PFSK-1 (cell line): ENCODE data around the gene DOLK.

Experiments used
- FOXP2 ChIP-seq: optimal IDR thresholded peaks from 2 replicates; pipeline ENCODE3; 2011; ENCODE audit warnings: borderline replicate concordance, control low read depth, inconsistent platforms; ENCODE audit not compliant: insufficient read depth; ENCODE audit errors: extremely low read length, extremely low read depth
- POLR2AphosphoS5 ChIP-seq: IDR thresholded peaks from 2 replicates; pipeline ENCODE4 v1.6.1; 2012; ENCODE audit warnings: low read depth, mild to moderate bottlenecking, control low read depth, low read length, moderate library complexity
- REST ChIP-seq, 2 experiments: IDR thresholded peaks; 2 replicates each; pipeline versions ENCODE4 v1.6.1 to v1.8.0; 2011 to 2012; ENCODE audit warnings: low read depth in 2 of 2, low read length in 2 of 2, control low read depth in 1 of 2, inconsistent platforms in 1 of 2, mild to moderate bottlenecking in 1 of 2, moderate library complexity in 1 of 2; ENCODE audit not compliant: insufficient read depth in 1 of 2
- SIN3A ChIP-seq: IDR thresholded peaks from 2 replicates; pipeline ENCODE4 v1.6.1; 2012; ENCODE audit warnings: mild to moderate bottlenecking, low read length, moderate library complexity, borderline replicate concordance; ENCODE audit not compliant: insufficient read depth
- TAF1 ChIP-seq: IDR thresholded peaks from 2 replicates; pipeline ENCODE4 v1.6.1; 2012; ENCODE audit warnings: low read length, control low read depth, borderline replicate concordance; ENCODE audit not compliant: insufficient read depth

Gene DOLK

GRCh38 chr9:128937310-128938165 lies 9.9 kb downstream of the DOLK start:
- TF ChIP-seq SIN3A = no peak
- no peak for TF ChIP-seq TAF1
- no peak for TF ChIP-seq REST (IDR thresholded peaks at IDR 0.05; ENCODE audit: insufficient read depth in 1 of 2, low read depth in 2 of 2, low read length in 2 of 2)
- TF ChIP-seq POLR2AphosphoS5 = no peak
- TF ChIP-seq FOXP2 = no peak

DNA sequence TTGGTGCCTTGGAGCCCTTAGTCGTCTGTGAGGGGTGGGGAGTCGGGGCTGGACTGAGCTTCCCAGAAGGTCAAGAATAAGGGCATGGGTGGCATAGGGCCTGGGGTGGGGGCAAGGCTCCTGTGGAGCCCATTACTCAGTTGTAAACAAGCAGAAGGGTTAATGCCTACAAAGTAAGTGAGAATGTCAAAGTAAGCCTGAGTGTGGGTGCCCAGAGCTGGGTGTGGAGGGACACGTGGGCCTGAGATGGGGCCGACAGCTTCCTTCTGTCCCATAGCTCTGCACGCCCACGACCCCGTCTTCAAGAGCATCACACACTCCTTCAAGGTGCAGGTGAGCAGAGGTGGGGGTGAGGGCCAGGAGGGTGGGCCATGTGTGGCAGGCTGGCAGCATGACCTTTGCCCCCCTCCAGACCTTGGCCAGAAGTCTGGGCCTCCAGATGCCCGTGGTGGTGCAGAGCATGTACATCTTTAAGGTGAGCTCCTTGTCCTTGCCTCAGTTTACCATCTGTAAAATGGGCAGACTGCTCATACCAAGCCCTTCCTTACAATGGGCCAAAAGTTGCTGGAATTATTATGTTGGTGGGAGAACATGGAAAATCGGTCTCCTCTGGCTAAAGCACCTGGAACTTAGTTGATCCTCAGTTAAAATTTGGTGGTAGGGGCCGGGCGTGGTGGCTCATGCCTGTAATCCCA lies 11.1 kb downstream of the DOLK start:
- TF ChIP-seq TAF1 = no peak
- no peak for TF ChIP-seq POLR2AphosphoS5
- TF ChIP-seq FOXP2 = no peak
- TF ChIP-seq REST (IDR thresholded peaks at IDR 0.05; ENCODE audit: insufficient read depth in 1 of 2, low read depth in 2 of 2, low read length in 2 of 2) = no peak

GRCh38 chr9:128933731-128934130 lies 13.7 kb downstream of the DOLK start:
- TF ChIP-seq SIN3A = no peak
- TF ChIP-seq REST (IDR thresholded peaks at IDR 0.05; ENCODE audit: insufficient read depth in 1 of 2, low read depth in 2 of 2, low read length in 2 of 2) = no peak
- TF ChIP-seq TAF1 = no peak
- TF ChIP-seq FOXP2 = no peak
- TF ChIP-seq POLR2AphosphoS5 = no peak

- no peak for TF ChIP-seq POLR2AphosphoS5
- TF ChIP-seq TAF1 = no peak
- no peak for TF ChIP-seq REST (IDR thresholded peaks at IDR 0.05; ENCODE audit: insufficient read depth in 1 of 2, low read depth in 2 of 2, low read length in 2 of 2)
- TF ChIP-seq FOXP2 = no peak
- TF ChIP-seq SIN3A = no peak
These were observed 17.8 kb downstream of the DOLK start for GRCh38 chr9:128929560-128929959.
